HG03196 (cell line): ENCODE data around the gene KCNK1.

Source experiments
- ATAC-seq: cut with Tn5 transposase; IDR thresholded peaks from one replicate; pipeline ENCODE4 v1.9.1; 2021; ENCODE audit not compliant: unreplicated experiment

Gene KCNK1

GRCh38 chr1:233613252-233614172, at the start of gene KCNK1:
KCNK1 (plus strand) TSS chr1:233614106; CDS start chr1:233614172, 66 bp downstream.
- no peak for ATAC-seq

- no peak for ATAC-seq
Observed at GRCh38 chr1:233565313-233565712, 48.6 kb upstream of the KCNK1 start.

DNA sequence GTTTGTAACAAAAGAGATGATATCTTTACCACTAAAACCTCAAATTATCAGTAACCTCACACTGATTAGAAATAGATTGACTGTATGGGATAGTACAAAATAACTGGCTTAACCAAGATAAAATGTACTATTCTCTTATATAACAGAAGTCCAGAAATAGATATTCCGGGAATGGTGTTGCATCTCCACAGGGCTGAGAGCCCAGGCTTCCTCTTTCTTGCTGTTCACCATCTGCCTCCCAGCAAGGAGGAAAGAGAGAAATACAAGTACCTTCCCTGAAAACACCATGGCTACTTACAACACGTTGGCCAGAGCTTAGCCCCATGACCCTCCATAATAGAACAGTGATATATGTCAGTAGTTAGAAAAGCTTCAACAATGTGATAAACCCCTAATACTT, 47.0 kb upstream of the KCNK1 start:
- ATAC-seq, result no peak

GRCh38 chr1:233569636-233570035, 44.3 kb upstream of the KCNK1 start:
- ATAC-seq, result no peak

- ATAC-seq, result no peak
Observed at GRCh38 chr1:233570216-233570615, 43.7 kb upstream of the KCNK1 start.

DNA sequence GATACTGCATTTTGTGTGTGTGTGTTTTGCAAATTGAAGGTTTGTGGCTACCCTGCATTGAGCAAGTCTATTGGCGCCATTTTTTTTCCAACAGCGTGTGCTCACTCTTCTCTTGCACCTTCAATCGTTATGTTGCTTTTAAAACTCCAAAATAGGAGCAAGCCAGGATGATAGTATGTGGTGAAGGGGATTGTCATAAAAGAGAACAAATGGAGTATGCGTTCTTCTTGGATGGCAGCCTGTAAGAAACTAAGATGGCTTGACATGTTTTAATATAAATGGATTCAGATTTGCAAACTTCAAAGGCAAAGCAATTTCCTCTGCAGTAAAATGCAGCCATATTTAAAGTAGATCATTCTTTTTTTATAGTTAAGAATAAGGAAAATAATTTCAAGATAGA, 43.2 kb upstream of the KCNK1 start:
- no peak for ATAC-seq

DNA sequence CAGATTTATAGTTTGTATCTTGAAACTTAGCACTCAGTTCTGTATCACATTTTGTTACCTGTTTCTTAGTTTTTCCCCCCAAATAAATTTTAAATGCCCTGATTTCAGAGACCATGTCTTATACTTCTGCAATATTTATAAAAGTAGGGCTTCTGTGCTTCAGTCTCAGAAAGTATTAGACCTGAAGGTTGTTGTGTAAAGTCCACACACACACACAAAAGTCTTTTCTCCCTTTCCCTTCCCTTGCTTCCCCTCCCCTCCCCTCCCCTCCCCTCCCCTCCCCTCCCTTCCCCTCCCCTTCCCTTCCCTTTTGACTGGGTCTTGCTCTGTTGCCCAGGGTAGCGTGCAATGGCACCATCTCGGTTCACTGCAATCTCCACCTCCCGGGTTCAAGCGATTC, 41.0 kb upstream of the KCNK1 start:
- ATAC-seq, result no peak

DNA sequence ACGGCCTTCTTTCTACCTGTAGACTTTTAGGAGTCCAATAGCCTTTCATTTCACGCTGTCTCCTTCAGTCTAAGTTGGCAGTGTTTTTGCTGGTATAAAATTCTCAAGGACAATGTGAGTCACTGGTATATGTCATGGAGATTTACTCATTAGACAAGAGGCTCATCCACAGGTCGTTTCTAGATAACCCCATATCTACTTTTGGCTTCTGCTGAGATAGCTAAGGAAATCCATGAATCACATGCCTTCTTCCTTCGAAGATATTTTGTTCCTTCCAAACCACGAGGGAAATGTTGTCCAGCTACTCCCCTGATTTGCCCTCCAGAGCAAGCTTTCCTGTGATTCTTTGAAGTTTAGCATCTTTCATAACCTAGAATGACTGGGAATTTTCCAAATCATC, 38.5 kb upstream of the KCNK1 start:
- no peak for ATAC-seq

GRCh38 chr1:233582439-233582838, 31.5 kb upstream of the KCNK1 start:
- no peak for ATAC-seq

DNA sequence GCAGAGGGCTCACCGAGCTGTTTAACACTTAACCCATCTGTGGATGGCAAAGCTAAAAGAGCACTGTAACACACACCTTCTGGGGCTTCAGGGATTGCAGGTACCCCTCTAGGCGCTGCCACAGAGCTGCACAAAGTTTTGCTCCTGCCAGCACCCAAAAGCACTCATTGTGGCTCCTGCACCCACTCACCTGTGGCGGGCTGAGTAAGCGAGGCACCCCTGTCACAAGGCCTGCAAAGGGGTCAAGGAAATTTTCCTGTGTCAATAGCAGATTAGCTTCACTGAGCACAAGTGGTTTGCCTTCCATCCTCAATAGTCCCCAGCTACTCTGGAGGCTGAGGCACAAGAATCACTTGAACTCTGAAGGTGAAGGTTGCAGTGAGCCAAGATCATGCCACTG, 29.5 kb upstream of the KCNK1 start:
- ATAC-seq, result no peak

- ATAC-seq, result no peak
Observed at GRCh38 chr1:233584931-233585330, 29.0 kb upstream of the KCNK1 start.

- no peak for ATAC-seq
Observed at GRCh38 chr1:233586301-233586700, 27.6 kb upstream of the KCNK1 start.

GRCh38 chr1:233587196-233587595, 26.7 kb upstream of the KCNK1 start:
- no peak for ATAC-seq

- no peak for ATAC-seq
Observed at GRCh38 chr1:233587958-233588799, 25.7 kb upstream of the KCNK1 start.

DNA sequence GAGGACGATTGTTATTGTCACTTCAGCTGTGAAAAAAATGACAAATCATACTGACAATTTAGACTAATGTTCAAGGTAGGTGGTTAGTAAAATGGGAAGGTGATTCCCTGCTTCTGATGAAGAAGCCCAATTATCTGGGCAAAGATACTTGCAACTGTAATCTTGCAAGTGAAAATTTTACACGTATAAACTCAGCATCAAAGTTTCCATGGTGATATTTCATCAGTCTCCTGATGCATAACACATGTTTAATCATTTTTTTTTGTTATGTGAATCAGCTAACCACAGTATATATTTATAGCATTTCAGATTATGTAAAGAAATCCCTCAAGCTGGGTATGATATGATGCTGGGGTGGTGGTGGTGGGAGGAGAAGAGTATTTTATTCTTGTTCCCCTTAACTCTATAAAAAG, 16.4 kb upstream of the KCNK1 start:
- no peak for ATAC-seq

- peak; percentile 84 for ATAC-seq
Observed at GRCh38 chr1:233598891-233599541, 14.9 kb upstream of the KCNK1 start.

DNA sequence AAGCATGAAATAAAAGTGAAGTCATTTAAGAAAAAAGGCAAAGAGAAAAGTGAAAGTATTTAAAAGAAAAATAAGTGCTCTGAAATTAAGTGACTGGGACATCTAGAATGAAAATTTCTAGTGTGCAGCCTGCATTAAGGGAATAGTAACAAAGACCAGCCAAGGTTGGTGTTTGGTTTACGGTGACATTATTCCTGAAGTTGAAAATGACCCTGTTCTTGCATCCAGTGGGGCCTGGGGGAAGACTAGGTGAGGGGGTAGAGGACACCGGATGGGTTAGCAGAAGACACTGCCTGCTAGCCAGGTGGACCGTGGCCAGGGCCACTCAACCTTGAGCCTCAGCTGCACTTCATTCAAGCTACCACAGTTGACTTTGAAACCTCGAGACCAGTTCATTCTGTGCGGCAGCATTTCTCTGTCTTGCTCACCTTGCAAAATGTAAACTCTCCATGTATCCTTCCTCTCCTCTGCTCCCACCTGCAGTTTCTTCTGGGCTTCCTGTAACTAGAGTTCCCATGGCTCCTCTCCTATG, 14.3 kb upstream of the KCNK1 start:
- ATAC-seq, result peak; percentile 48

DNA sequence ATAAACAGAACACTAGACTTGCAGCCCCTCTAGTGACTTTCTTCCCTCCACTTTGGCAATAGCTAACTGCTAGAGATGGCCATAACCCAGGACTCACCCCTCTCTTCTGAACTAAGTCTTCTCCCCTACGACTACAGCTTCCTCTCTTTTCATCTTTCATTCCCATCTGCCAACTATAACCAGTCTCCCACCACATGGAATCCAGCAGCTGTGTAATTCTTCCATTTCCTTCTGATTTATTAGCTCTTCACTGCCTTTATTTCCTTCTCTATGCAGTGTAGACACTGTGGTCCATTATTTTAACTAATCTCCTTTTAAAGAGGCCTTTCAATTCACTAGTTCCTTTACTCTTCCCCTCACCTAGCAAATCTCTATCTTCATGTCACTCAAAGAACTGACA, 13.4 kb upstream of the KCNK1 start:
- ATAC-seq, result no peak

DNA sequence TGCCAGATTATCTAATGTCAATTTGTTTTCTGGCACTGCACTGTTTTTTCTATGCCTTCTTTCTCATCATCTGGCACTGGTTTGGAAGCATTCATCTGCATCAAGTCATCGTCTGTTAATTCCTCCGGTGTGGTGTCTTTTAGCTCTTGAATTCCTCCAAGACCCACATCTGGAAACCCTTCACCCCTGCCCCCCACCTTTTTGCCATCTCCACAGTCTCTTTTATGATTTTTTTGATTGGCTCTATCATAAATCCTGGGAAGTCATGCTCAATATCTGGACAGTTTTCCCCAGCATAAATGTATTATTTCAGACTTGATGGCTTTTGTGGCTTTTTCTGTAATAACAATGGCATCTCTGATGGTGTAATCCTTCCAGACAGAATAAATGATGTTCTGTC, 10.4 kb upstream of the KCNK1 start:
- no peak for ATAC-seq

- no peak for ATAC-seq
Observed at GRCh38 chr1:233605205-233605604, 8.7 kb upstream of the KCNK1 start.

DNA sequence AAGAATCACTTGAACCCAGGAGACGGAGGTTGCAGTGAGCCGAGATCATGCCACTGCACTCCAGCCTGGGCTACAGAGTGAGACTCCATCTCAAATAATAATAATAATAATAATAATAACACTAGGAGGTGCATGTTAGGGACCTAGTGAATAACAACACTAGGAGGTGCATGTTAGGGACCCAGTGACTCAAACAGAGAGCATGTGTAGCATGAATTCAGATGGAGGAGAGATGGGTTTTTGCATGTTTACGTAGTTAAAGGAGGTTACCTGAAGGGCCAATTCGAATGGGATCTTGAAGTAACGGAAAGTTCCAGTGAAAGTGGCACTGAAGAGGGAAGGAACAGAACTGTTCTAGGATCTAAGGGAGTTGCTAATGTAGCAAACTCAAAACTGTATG, 7.1 kb upstream of the KCNK1 start:
- no peak for ATAC-seq
